ENCODE results near the gene USP48.

Gene USP48

DNA sequence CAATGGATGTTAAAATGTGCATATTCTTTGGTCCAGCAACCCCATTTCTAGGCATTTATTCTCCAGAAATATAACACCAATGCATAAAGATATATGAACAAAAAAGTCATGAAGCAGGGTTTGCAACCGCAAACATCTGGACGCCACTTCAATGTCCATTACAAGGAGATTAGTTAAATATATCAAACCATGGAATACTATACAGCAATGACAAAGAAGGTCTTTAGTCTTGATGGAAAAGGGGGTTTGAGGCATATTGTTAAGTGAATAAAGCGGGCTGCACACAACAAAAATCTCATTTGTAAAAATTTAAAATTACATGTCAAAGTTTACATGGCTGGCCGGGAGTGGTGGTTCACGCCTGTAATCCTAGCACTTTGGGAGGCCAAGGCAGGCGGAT, 145.4 kb downstream of the USP48 start:
- Histone ChIP-seq H3K79me1 (replicated peaks; ENCODE audit: low read length, poor library complexity, severe bottlenecking) (no peaks in the 10 kb centered on the region), H3K4me3 (ENCODE audit: insufficient read depth in 1 of 2, low read depth in 1 of 2, low read length in 2 of 2) (no peak overlapping the region), H3K27me3 (ENCODE audit: control insufficient read depth in 1 of 2, insufficient read depth in 1 of 2, low read length in 2 of 2) (peaks cover 3 to 69% of the 10 kb centered on the region in 2 experiments), H3K27ac (ENCODE audit: low read length, poor library complexity, severe bottlenecking) (no peak overlapping the region), H2BK120ac (ENCODE audit: low read depth, low read length) (no peak overlapping the region), H3K14ac (ENCODE audit: low read length in 2 of 2) (no peak overlapping the region), H2AK5ac (ENCODE audit: low read length, severe bottlenecking) (no peak overlapping the region), H2BK15ac (ENCODE audit: low read depth, poor library complexity, severe bottlenecking) (no peak overlapping the region), H3K18ac (ENCODE audit: low read depth in 1 of 2, low read length in 2 of 2) (no peak overlapping the region), H3K4ac (ENCODE audit: low read depth in 1 of 2, low read length in 2 of 2) (no peak overlapping the region), H3K36me3 (ENCODE audit: control insufficient read depth in 1 of 2, insufficient read depth in 2 of 2, low read depth in 1 of 2, low read length in 2 of 2) (no peaks in the 10 kb centered on the region), H4K91ac (ENCODE audit: low read length) (no peak overlapping the region), H3K9me3 (ENCODE audit: control insufficient read depth, low read length) (no peaks in the 10 kb centered on the region), H3K4me2 (ENCODE audit: low read length, poor library complexity, severe bottlenecking) (no peak overlapping the region), H3K9ac (ENCODE audit: low read length) (no peak overlapping the region), H2BK12ac (ENCODE audit: low read length in 2 of 2) (no peak overlapping the region), H2BK5ac (ENCODE audit: low read depth, low read length, poor library complexity, severe bottlenecking) (no peak overlapping the region), H2AFZ (ENCODE audit: low read depth, low read length) (no peak overlapping the region), H3K23ac (ENCODE audit: low read length in 2 of 2) (no peak overlapping the region), H3K4me1 (ENCODE audit: control insufficient read depth, insufficient read depth, low read depth, low read length) (peaks cover 40% of the 10 kb centered on the region), H4K8ac (ENCODE audit: low read length) (no peak overlapping the region)
- DNase-seq: no peak
- WGBS: 88% methylated on average over 5 of the region's 6 CpGs

DNA sequence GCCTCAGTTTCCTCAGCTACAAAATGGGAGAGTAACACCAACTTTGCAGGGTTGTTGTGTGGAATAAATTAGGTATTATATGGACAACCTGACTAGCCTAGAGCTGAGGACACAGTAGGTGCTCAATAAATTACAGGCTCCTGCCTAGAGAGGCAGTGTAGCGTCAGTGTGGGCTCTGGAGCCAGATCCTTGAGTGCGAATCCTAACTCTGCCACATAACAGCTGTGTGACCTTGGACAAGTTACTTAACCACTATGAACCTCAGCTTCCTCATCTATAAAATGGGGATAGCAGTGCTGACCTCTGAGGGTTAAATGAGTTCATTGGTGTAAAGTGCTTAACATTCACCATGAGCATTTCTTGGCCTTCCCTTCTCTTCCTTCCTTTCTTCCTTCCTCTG, 146.9 kb downstream of the USP48 start:
- Histone ChIP-seq H4K8ac (ENCODE audit: low read length) (no peak overlapping the region), H3K23ac (ENCODE audit: low read length in 2 of 2) (no peak overlapping the region), H2AK5ac (ENCODE audit: low read length, severe bottlenecking) (peak overlapping the region; percentile 76), H3K4me2 (ENCODE audit: low read length, poor library complexity, severe bottlenecking) (no peak overlapping the region), H3K9ac (ENCODE audit: low read length) (no peak overlapping the region), H3K4ac (ENCODE audit: low read depth in 1 of 2, low read length in 2 of 2) (no peak overlapping the region), H3K14ac (ENCODE audit: low read length in 2 of 2) (no peak overlapping the region), H2AFZ (ENCODE audit: low read depth, low read length) (no peak overlapping the region), H2BK5ac (ENCODE audit: low read depth, low read length, poor library complexity, severe bottlenecking) (no peak overlapping the region), H3K79me1 (replicated peaks; ENCODE audit: low read length, poor library complexity, severe bottlenecking) (no peaks in the 10 kb centered on the region), H2BK15ac (ENCODE audit: low read depth, poor library complexity, severe bottlenecking) (no peak overlapping the region), H3K4me1 (ENCODE audit: control insufficient read depth, insufficient read depth, low read depth, low read length) (peaks cover 45% of the 10 kb centered on the region), H2BK120ac (ENCODE audit: low read depth, low read length) (no peak overlapping the region), H4K91ac (ENCODE audit: low read length) (no peak overlapping the region), H3K18ac (ENCODE audit: low read depth in 1 of 2, low read length in 2 of 2) (no peak overlapping the region), H3K27me3 (ENCODE audit: control insufficient read depth in 1 of 2, insufficient read depth in 1 of 2, low read length in 2 of 2) (peaks cover 3 to 69% of the 10 kb centered on the region in 2 experiments), H3K27ac (ENCODE audit: low read length, poor library complexity, severe bottlenecking) (no peak overlapping the region), H3K4me3 (ENCODE audit: insufficient read depth in 1 of 2, low read depth in 1 of 2, low read length in 2 of 2) (no peak overlapping the region), H2BK12ac (ENCODE audit: low read length in 2 of 2) (no peak overlapping the region), H3K36me3 (ENCODE audit: control insufficient read depth in 1 of 2, insufficient read depth in 2 of 2, low read depth in 1 of 2, low read length in 2 of 2) (no peaks in the 10 kb centered on the region), H3K9me3 (ENCODE audit: control insufficient read depth, low read length) (no peaks in the 10 kb centered on the region)
- 90% methylated on average over 1 of the region's 2 CpGs for WGBS
- DNase-seq: no peak

DNA sequence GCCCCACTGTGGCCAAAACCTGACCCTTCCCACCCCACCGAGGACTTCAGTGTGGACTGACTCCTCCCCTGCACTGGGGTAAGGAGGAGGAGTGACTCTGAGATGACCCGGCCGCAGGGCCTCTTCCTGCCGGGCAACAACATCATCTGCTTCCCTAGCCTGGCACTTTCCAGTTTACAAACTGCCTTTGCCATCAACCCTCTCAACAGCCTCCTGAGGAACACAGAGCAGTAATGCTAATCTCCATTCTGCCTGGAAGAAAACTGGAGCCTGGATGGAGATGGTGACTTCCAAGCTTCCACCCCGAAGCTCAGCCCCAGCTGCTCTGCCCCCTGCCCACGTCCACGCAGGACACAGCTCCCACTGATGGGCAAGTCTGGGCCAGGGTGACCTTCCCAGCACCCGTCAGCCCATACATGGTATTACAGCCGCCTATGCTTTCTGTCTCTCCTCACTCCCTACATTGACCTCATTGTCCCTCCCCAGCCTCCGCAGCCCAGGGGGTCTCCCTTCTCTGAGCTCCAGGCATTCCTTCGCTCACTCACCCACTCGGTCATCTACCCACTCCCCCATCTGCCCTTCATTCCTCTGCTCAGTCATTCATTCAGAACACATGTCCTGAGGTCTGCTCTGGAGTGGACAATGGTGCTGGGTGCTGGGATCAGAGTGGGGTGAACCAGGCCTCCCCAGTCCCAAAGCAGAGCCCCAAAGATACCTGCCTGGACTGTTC, 148.0 kb downstream of the USP48 start:
- WGBS: 72% methylated on average over 12 of the region's 12 CpGs

DNA sequence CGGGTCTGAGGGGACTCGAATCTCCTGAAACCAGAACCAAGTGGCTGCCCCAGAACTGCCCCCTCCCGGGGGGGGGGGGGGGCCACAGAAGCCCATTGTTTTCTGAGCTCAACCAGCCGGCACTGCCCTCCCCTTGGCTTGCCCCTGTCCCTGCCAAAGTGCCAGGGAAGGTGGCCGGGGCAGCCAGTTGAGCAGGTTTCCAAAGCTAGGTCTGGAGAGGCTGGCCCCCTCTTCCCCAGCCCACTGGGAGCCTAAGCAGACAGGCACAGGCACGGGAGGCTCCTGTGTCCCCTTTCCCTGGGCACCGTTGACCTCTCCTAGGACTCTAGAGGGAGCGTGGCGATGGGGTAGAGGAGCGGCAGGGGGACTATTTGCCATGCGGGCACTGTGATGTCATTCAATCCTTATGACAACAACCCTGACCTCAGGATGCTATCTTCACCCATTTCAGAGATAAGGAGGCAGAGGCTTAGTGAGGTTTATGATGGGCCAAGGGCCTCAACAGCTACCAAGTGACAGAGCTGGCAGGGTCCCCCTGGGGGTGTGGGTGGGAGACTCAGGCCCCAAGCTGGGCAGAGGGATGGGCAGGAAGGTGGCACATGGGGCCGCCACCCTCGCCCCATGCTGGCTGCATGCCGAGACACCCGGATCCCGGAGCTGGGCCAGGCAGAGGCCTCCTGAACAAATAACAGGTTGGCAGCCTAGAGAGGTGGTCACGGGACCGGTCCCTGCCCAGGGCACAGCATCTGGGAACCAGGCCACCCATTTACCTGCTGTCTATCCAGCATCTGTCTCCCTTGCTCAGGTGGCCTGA, 148.8 kb downstream of the USP48 start:
- Histone ChIP-seq H4K8ac (ENCODE audit: low read length) (no peak overlapping the region), H3K18ac (ENCODE audit: low read depth in 1 of 2, low read length in 2 of 2) (no peak overlapping the region), H3K27ac (ENCODE audit: low read length, poor library complexity, severe bottlenecking) (peak overlapping the region; percentile 68), H3K27me3 (ENCODE audit: control insufficient read depth in 1 of 2, insufficient read depth in 1 of 2, low read length in 2 of 2) (peaks cover 8 to 73% of the 10 kb centered on the region in 2 experiments), H2BK120ac (ENCODE audit: low read depth, low read length) (no peak overlapping the region), H3K4me1 (ENCODE audit: control insufficient read depth, insufficient read depth, low read depth, low read length) (peaks cover 44% of the 10 kb centered on the region), H2BK12ac (ENCODE audit: low read length in 2 of 2) (no peak overlapping the region), H3K9me3 (ENCODE audit: control insufficient read depth, low read length) (no peaks in the 10 kb centered on the region), H3K9ac (ENCODE audit: low read length) (no peak overlapping the region), H3K23ac (ENCODE audit: low read length in 2 of 2) (no peak overlapping the region), H3K4ac (ENCODE audit: low read depth in 1 of 2, low read length in 2 of 2) (no peak overlapping the region), H2BK5ac (ENCODE audit: low read depth, low read length, poor library complexity, severe bottlenecking) (peak overlapping the region; percentile 77), H3K79me1 (replicated peaks; ENCODE audit: low read length, poor library complexity, severe bottlenecking) (no peaks in the 10 kb centered on the region), H2BK15ac (ENCODE audit: low read depth, poor library complexity, severe bottlenecking) (no peak overlapping the region), H4K91ac (ENCODE audit: low read length) (no peak overlapping the region), H3K4me2 (ENCODE audit: low read length, poor library complexity, severe bottlenecking) (no peak overlapping the region), H2AK5ac (ENCODE audit: low read length, severe bottlenecking) (peak overlapping the region; percentile 46), H3K4me3 (ENCODE audit: insufficient read depth in 1 of 2, low read depth in 1 of 2, low read length in 2 of 2) (no peak overlapping the region), H2AFZ (ENCODE audit: low read depth, low read length) (no peak overlapping the region), H3K36me3 (ENCODE audit: control insufficient read depth in 1 of 2, insufficient read depth in 2 of 2, low read depth in 1 of 2, low read length in 2 of 2) (no peaks in the 10 kb centered on the region), H3K14ac (ENCODE audit: low read length in 2 of 2) (no peak overlapping the region)
- DNase-seq: no peak
- WGBS: 91% methylated on average over 13 of the region's 18 CpGs

More for the DNA sequence above, 148.0 kb downstream of the USP48 start:
- H3K4me2 ChIP-seq (ENCODE audit: low read length, poor library complexity, severe bottlenecking): no peak overlapping the region
- no peak overlapping the region for H2BK120ac ChIP-seq (ENCODE audit: low read depth, low read length)
- H3K4me3 ChIP-seq (ENCODE audit: insufficient read depth in 1 of 2, low read depth in 1 of 2, low read length in 2 of 2): no peak overlapping the region
- no peak for DNase-seq
- no peak overlapping the region for H4K8ac ChIP-seq (ENCODE audit: low read length)
- H3K18ac ChIP-seq (ENCODE audit: low read depth in 1 of 2, low read length in 2 of 2): no peak overlapping the region
- no peaks in the 10 kb centered on the region for H3K36me3 ChIP-seq (ENCODE audit: control insufficient read depth in 1 of 2, insufficient read depth in 2 of 2, low read depth in 1 of 2, low read length in 2 of 2)
- H2AFZ ChIP-seq (ENCODE audit: low read depth, low read length): no peak overlapping the region
- no peak overlapping the region for H2BK15ac ChIP-seq (ENCODE audit: low read depth, poor library complexity, severe bottlenecking)
- no peak overlapping the region for H3K23ac ChIP-seq (ENCODE audit: low read length in 2 of 2)
- no peak overlapping the region for H3K4ac ChIP-seq (ENCODE audit: low read depth in 1 of 2, low read length in 2 of 2)
- H2BK5ac ChIP-seq (ENCODE audit: low read depth, low read length, poor library complexity, severe bottlenecking): peak overlapping the region; percentile 77
- peak overlapping the region; percentile 76 for H2AK5ac ChIP-seq (ENCODE audit: low read length, severe bottlenecking)
- no peak overlapping the region for H3K14ac ChIP-seq (ENCODE audit: low read length in 2 of 2)
- H3K9me3 ChIP-seq (ENCODE audit: control insufficient read depth, low read length): no peaks in the 10 kb centered on the region
- no peaks in the 10 kb centered on the region for H3K79me1 ChIP-seq (replicated peaks; ENCODE audit: low read length, poor library complexity, severe bottlenecking)
- H3K27me3 ChIP-seq (ENCODE audit: control insufficient read depth in 1 of 2, insufficient read depth in 1 of 2, low read length in 2 of 2): peaks cover 4 to 71% of the 10 kb centered on the region in 2 experiments
- no peak overlapping the region for H4K91ac ChIP-seq (ENCODE audit: low read length)
- no peak overlapping the region for H3K9ac ChIP-seq (ENCODE audit: low read length)
- H2BK12ac ChIP-seq (ENCODE audit: low read length in 2 of 2): no peak overlapping the region
- H3K27ac ChIP-seq (ENCODE audit: low read length, poor library complexity, severe bottlenecking): peak overlapping the region; percentile 68
- H3K4me1 ChIP-seq (ENCODE audit: control insufficient read depth, insufficient read depth, low read depth, low read length): peaks cover 49% of the 10 kb centered on the region
